Inflammatory macrophage (primary cell): ENCODE results near the gene CLEC16A.
A peak's percentile ranks its signal among the peaks of the same experiment; 100 is the strongest.

Source experiments
- DNase-seq, 2 donors: peaks; one replicate each; pipeline ENCODE4 v3.0.0-alpha.2; 2020 to 2022

Gene CLEC16A

GRCh38 chr16:11183035-11183812 is 238.9 kb downstream of the CLEC16A start:
- no peak for DNase-seq

GRCh38 chr16:11183951-11184350 is 239.6 kb downstream of the CLEC16A start:
- DNase-seq = no peak

- no peak for DNase-seq
Observed at GRCh38 chr16:11187522-11188023, 243.2 kb downstream of the CLEC16A start.

- DNase-seq = no peak
Observed at GRCh38 chr16:11188801-11189740, 244.7 kb downstream of the CLEC16A start.

- peak; percentile 76 to 89 for DNase-seq
Observed at GRCh38 chr16:11190588-11191560, 246.5 kb downstream of the CLEC16A start.

- DNase-seq = no peak
Observed at GRCh38 chr16:11191665-11192064, 247.3 kb downstream of the CLEC16A start.

GRCh38 chr16:11193494-11193893 is 249.1 kb downstream of the CLEC16A start:
- DNase-seq = no peak

- DNase-seq = no peak
Observed at GRCh38 chr16:11194913-11195312, 250.5 kb downstream of the CLEC16A start.

GRCh38 chr16:11196286-11196828 is 252.0 kb downstream of the CLEC16A start:
- DNase-seq = no peak

- no peak for DNase-seq
Observed at GRCh38 chr16:11198375-11198774, 254.0 kb downstream of the CLEC16A start.

- no peak for DNase-seq
Observed at GRCh38 chr16:11198828-11199227, 254.5 kb downstream of the CLEC16A start.

GRCh38 chr16:11200592-11200991 is 256.2 kb downstream of the CLEC16A start:
- DNase-seq = no peak

GRCh38 chr16:11201498-11202259 is 257.3 kb downstream of the CLEC16A start:
- peak; percentile 52 to 57 for DNase-seq

- DNase-seq = no peak
Observed at GRCh38 chr16:11202260-11203091, 258.1 kb downstream of the CLEC16A start.

GRCh38 chr16:11203111-11203623 is 258.8 kb downstream of the CLEC16A start:
- no peak for DNase-seq

- no peak for DNase-seq
Observed at GRCh38 chr16:11204513-11205047, 260.2 kb downstream of the CLEC16A start.

GRCh38 chr16:11205065-11205699 is 260.8 kb downstream of the CLEC16A start:
- DNase-seq = no peak

GRCh38 chr16:11205754-11206581 is 261.6 kb downstream of the CLEC16A start:
- peak; percentile 53 to 59 for DNase-seq
